SJCRH30 (cell line): Measurements from ENCODE around the gene HPSE2. TPM values are rescaled to one million over a fixed set of nuclear protein-coding genes. Genes with fewer than 3 reads are reported as not detected.

ENCODE experiments used
- DNase-seq, 2 experiments: peaks; one replicate each; pipeline ENCODE4 v3.0.0-alpha.2; 2015 to 2020
- H3K27ac ChIP-seq: fragments of 250-450 bp; sonication (Bioruptor Pico); 2 replicates; pipeline ENCODE4 v1.5.1; 2020; ENCODE audit warnings: mild to moderate bottlenecking, moderate library complexity
- H3K27me3 ChIP-seq: fragments of 250-450 bp; sonication (Bioruptor Pico); 2 replicates; pipeline ENCODE4 v1.5.1; 2020; ENCODE audit warnings: mild to moderate bottlenecking, moderate library complexity
- H3K36me3 ChIP-seq: fragments of 250-450 bp; sonication (Bioruptor Pico); 2 replicates; pipeline ENCODE4 v1.5.1; 2020; ENCODE audit warnings: mild to moderate bottlenecking, moderate library complexity
- H3K4me1 ChIP-seq: fragments of 250-450 bp; sonication (Bioruptor Pico); 2 replicates; pipeline ENCODE4 v1.5.1; 2020; ENCODE audit warnings: mild to moderate bottlenecking, moderate library complexity
- H3K4me3 ChIP-seq: fragments of 250-450 bp; sonication (Bioruptor Pico); 2 replicates; pipeline ENCODE4 v1.5.1; 2020; ENCODE audit warnings: mild to moderate bottlenecking, moderate library complexity
- H3K9me3 ChIP-seq: fragments of 250-450 bp; sonication (Bioruptor Pico); replicated peaks from 2 replicates; pipeline ENCODE4 v1.5.1; 2020; ENCODE audit warnings: mild to moderate bottlenecking, moderate library complexity
- total RNA-seq: library from RNA; depleted of rRNA; stranded (reverse); fragments of >200 nt; shearing (Covaris generic); gene quantifications from 2 replicates; pipeline ENCODE4 v1.2.3, GENCODE V29; 2014

HPSE2 gene
- total RNA-seq, 1 experiment from 2014 or later = not detected

DNA sequence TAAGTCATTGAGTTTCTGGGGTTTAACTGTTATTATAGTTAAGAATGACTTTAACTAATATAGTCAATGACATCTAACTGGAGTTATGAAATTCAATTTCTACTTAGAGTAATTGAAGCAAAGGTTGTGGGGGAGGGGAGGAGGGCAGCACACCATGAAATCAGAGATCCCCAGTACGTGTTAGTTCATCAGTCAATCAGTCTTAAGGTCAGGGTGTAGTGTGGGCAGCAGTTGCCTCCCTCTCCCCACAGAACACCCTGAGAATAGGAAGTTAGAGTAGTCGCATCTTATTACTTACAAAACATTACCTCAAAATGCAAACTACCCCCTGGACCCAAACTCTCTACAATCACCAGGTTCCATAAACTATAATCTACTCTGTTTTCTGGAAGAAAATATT is 781.9 kb downstream of the HPSE2 start:
- H3K4me3 ChIP-seq = no peak overlapping the region
- H3K9me3 ChIP-seq = no peaks in the 10 kb centered on the region
- H3K27ac ChIP-seq = no peak overlapping the region
- H3K27me3 ChIP-seq = no peaks in the 10 kb centered on the region
- H3K4me1 ChIP-seq = no peaks in the 10 kb centered on the region
- no peak for DNase-seq
- no peaks in the 10 kb centered on the region for H3K36me3 ChIP-seq

- Histone ChIP-seq H3K4me1 (no peaks in the 10 kb centered on the region), H3K36me3 (no peaks in the 10 kb centered on the region), H3K9me3 (no peaks in the 10 kb centered on the region), H3K27me3 (no peaks in the 10 kb centered on the region), H3K27ac (no peak overlapping the region), H3K4me3 (no peak overlapping the region)
- no peak for DNase-seq
These were observed 785.0 kb downstream of the HPSE2 start for GRCh38 chr10:98450618-98451017.

DNA sequence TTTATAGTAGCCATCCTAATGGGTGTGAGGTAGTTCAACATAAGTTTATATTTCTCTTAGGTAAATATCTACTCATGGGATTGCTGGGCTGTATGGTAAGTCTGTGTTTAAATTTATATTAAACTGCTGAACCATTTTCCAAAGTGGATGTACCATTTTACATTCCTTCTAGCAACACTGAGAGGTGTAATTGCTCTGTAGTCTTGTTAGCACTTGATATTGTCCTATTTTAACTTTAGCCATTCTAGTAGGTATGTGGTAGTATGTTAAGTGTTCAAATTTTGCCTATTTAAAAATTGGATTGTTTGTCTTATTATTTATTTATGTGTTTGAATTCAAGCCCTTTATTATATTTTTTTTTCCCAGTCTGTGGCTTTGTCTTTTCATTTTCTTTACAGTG is 786.4 kb downstream of the HPSE2 start:
- Histone ChIP-seq H3K4me1 (no peaks in the 10 kb centered on the region), H3K36me3 (no peaks in the 10 kb centered on the region), H3K4me3 (no peak overlapping the region), H3K27ac (no peak overlapping the region), H3K27me3 (no peaks in the 10 kb centered on the region), H3K9me3 (no peaks in the 10 kb centered on the region)
- no peak for DNase-seq

- no peaks in the 10 kb centered on the region for H3K27me3 ChIP-seq
- H3K4me1 ChIP-seq = no peaks in the 10 kb centered on the region
- DNase-seq = no peak
- H3K4me3 ChIP-seq = peak within 1 kb of the TSS; percentile 54
- H3K27ac ChIP-seq = no peak within 1 kb of the TSS
- H3K9me3 ChIP-seq = no peaks in the 10 kb centered on the region
- H3K36me3 ChIP-seq = no peaks in the 10 kb centered on the region
These were observed 788.9 kb downstream of the HPSE2 start, which contains the start of gene HPS1 for GRCh38 chr10:98446661-98447221. Gene HPS1 (minus strand): TSS chr10:98446935. CDS start chr10:98443240, 3,695 bp downstream.

- Histone ChIP-seq H3K4me3 (peak overlapping the region; percentile 54), H3K9me3 (no peaks in the 10 kb centered on the region), H3K27ac (no peak overlapping the region), H3K27me3 (no peaks in the 10 kb centered on the region), H3K4me1 (no peaks in the 10 kb centered on the region), H3K36me3 (no peaks in the 10 kb centered on the region)
- no peak for DNase-seq
These were observed 789.4 kb downstream of the HPSE2 start for GRCh38 chr10:98446151-98446660.

- Histone ChIP-seq H3K4me1 (no peaks in the 10 kb centered on the region), H3K27ac (no peak overlapping the region), H3K9me3 (no peaks in the 10 kb centered on the region), H3K36me3 (no peaks in the 10 kb centered on the region), H3K27me3 (no peaks in the 10 kb centered on the region), H3K4me3 (no peak overlapping the region)
- DNase-seq = no peak
These were observed 790.3 kb downstream of the HPSE2 start for GRCh38 chr10:98445200-98445812.

DNA sequence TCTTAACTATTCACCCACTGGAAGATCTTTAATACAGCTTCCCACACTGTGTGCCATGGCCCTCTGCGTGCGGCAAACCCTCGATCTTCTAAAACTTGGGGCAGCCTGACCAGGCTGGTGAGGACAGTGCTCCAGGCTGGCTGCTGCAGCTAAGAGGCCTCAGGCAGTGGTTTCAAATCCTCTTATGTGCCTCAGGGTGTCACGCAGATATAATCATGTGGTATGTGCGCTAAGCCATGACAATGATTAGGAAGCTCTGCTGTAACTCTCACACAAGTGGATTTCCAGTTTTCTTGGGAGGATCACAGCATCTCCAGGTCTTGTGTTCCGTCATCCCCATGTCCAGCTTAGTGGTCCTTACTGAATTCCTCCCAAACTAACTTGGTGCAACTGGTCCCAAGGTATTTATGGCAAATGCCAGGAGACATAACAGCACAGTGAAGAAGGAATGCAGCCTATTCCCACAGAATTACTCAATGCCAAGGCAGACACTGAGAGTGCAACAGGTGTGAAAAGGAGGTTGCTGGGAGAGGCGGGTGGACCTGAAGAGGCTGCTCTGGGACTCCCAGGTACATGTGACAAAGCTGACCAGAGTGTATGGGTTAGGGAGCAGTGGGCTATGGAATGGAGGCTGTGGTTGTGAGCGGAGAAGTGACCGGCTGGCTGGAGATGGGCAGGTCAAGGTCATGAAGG is 791.2 kb downstream of the HPSE2 start:
- Histone ChIP-seq H3K27ac (no peak overlapping the region), H3K9me3 (no peaks in the 10 kb centered on the region), H3K36me3 (no peaks in the 10 kb centered on the region), H3K4me3 (no peak overlapping the region), H3K4me1 (no peaks in the 10 kb centered on the region), H3K27me3 (no peaks in the 10 kb centered on the region)
- no peak for DNase-seq

DNA sequence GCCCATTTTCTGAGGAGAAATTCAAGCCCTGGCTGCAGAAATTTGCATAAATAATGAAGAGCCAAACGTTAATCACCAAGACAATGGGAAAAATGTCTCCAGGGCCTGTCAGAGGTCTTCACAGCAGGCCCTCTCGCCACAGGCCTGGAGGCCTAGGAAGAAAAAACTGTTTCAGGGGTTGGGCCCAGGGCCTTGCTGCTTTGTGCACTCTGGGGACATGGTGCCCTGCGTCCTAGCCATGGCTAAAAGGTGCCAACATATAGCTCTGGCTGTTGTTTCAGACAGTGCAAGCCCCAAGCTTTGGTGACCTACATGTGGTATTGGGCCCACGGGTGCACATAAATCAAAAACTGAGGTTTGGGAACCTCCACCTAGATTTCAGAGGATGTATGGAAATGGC is 796.9 kb downstream of the HPSE2 start:
- no peaks in the 10 kb centered on the region for H3K36me3 ChIP-seq
- no peak overlapping the region for H3K27ac ChIP-seq
- H3K4me1 ChIP-seq = no peaks in the 10 kb centered on the region; the same call in 1 of the 2 replicates
- DNase-seq = no peak
- H3K4me3 ChIP-seq = no peak overlapping the region
- H3K27me3 ChIP-seq = no peaks in the 10 kb centered on the region
- no peaks in the 10 kb centered on the region for H3K9me3 ChIP-seq

GRCh38 chr10:98436704-98437103 is 798.9 kb downstream of the HPSE2 start:
- Histone ChIP-seq H3K4me3 (no peak overlapping the region), H3K36me3 (no peaks in the 10 kb centered on the region), H3K4me1 (no peaks in the 10 kb centered on the region; the same call in 1 of the 2 replicates), H3K9me3 (peaks cover 7% of the 10 kb centered on the region; the same call in 1 of the 2 replicates), H3K27me3 (no peaks in the 10 kb centered on the region), H3K27ac (no peak overlapping the region)
- DNase-seq = no peak

DNA sequence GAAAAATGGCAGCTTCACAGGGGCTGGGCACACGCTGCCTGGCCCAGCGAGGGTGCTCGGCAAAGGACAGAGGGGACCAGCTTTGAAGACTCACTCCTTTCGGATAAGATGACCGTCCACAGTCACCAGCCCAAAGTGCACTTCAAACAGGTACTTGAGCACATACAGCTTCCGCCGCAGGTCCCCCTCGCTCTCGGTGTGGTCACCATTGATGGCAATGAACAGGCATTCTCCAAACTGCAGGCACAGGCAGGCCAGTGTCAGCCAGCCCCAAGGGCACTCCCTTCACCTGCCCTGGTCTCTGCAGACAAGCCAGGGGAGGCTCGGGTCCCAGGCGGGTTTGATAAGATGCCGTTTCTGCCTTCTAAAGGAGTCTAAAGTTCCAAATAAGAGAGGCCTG is 800.5 kb downstream of the HPSE2 start:
- peaks cover 7% of the 10 kb centered on the region; the same call in 1 of the 2 replicates for H3K9me3 ChIP-seq
- H3K4me1 ChIP-seq = no peaks in the 10 kb centered on the region; the same call in 1 of the 2 replicates
- no peaks in the 10 kb centered on the region for H3K36me3 ChIP-seq
- no peaks in the 10 kb centered on the region for H3K27me3 ChIP-seq
- DNase-seq = no peak
- H3K27ac ChIP-seq = no peak overlapping the region
- H3K4me3 ChIP-seq = no peak overlapping the region

DNA sequence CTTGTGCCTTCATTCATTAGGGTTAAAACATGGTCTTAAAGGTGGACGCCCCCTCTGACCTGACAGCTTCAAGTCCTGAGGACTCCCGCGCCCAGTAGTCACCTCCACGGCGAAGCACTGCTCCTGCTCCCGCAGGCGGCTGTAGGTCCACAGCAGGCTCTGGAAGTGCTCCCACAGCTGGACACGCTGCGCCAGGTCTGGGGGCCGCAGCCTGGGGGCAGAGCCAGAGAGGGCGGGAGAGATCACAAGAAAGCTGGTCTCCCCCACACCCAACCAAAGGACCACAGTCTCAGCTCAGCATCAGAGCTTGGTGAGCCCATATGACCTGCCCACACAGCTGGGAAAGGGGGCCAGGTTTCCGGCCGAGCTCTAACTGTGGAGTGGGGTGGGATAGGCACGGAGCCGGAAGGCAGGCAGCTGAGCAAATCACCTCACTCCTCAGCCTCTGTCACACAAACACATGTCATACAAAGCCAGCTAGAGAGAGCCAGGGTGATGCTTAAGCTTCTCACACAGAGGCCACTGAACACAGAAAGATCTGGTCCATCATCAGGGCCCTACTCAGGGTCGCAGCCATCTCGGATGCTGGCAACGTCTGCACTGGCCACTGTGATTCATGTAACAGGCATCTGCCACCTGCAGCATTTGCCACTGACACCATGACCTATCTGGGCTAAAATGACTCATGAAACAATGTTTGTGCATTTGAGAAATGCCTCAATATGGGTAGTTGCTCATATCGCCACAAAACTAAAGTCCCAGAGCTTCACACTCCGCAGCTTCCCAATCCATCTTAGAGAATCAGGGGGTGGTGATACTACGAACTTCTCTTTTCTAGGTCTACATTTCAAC is 801.5 kb downstream of the HPSE2 start:
- Histone ChIP-seq H3K4me1 (no peaks in the 10 kb centered on the region; the same call in 1 of the 2 replicates), H3K27ac (no peak overlapping the region), H3K27me3 (no peaks in the 10 kb centered on the region), H3K9me3 (peaks cover 7% of the 10 kb centered on the region; the same call in 1 of the 2 replicates), H3K4me3 (no peak overlapping the region), H3K36me3 (no peaks in the 10 kb centered on the region)
- DNase-seq = no peak

- no peak for DNase-seq
- no peaks in the 10 kb centered on the region for H3K36me3 ChIP-seq
- peaks cover 7% of the 10 kb centered on the region; the same call in 1 of the 2 replicates for H3K9me3 ChIP-seq
- no peaks in the 10 kb centered on the region; the same call in 1 of the 2 replicates for H3K4me1 ChIP-seq
- H3K27ac ChIP-seq = no peak overlapping the region
- H3K4me3 ChIP-seq = no peak overlapping the region
- H3K27me3 ChIP-seq = no peaks in the 10 kb centered on the region
These were observed 802.3 kb downstream of the HPSE2 start for GRCh38 chr10:98433371-98433770.

- Histone ChIP-seq H3K4me3 (no peak overlapping the region), H3K27ac (no peak overlapping the region), H3K4me1 (no peaks in the 10 kb centered on the region; the same call in 1 of the 2 replicates), H3K27me3 (no peaks in the 10 kb centered on the region; the same call in 1 of the 2 replicates), H3K9me3 (peaks cover 7% of the 10 kb centered on the region; the same call in 1 of the 2 replicates), H3K36me3 (no peaks in the 10 kb centered on the region)
- no peak for DNase-seq
These were observed 803.3 kb downstream of the HPSE2 start for GRCh38 chr10:98432330-98432729.

DNA sequence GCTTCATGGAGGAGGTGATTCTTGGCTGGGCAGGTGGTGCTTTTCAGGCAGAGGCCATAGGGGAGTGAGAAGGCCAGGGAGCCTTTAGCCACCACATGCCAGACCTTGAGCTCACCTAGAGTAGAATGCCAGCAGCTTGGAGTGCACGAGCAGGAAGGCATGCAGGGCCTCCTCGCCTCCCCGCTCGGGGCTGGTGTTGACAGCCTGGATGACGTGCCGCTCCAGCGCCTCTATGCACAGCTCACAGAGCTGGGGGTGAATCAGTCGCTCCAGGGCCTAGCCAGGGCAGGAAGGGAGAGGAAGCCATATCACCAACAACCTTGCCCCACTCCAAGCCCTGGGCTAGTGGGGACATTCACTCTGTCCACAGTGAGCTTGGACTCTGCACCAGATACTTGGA is 804.6 kb downstream of the HPSE2 start:
- no peak overlapping the region for H3K27ac ChIP-seq
- H3K27me3 ChIP-seq = no peaks in the 10 kb centered on the region; the same call in 1 of the 2 replicates
- H3K4me1 ChIP-seq = no peaks in the 10 kb centered on the region; the same call in 1 of the 2 replicates
- H3K36me3 ChIP-seq = no peaks in the 10 kb centered on the region
- no peak overlapping the region for H3K4me3 ChIP-seq
- H3K9me3 ChIP-seq = peaks cover 7% of the 10 kb centered on the region; the same call in 1 of the 2 replicates
- no peak for DNase-seq
